ENCODE measurements around the gene ZNF43. TPM values are rescaled to one million over a fixed set of nuclear protein-coding genes. Genes with fewer than 3 reads are reported as not detected.
A peak's percentile ranks its signal among the peaks of the same experiment; 100 is the strongest.
"Not testable (repeated sequence)": the region's sequence is repeated elsewhere in the genome, so short reads cannot be mapped to it uniquely, and the experiment has no call there.

ZNF43 gene
- total RNA-seq, result 10 to 100 TPM in 1 of 4 donors, 1 to 10 TPM in 3; 7.6 to 10.4 (median 8.1) TPM

- H3K36me3 ChIP-seq, result peaks cover 0 to 16% (median 5%) of the 10 kb centered on the region in 4 donors
- H3K27ac ChIP-seq (replicated peaks in 1 of 4), result peak within 1 kb of the TSS; percentile 86 to 93 (median 90)
- peak within 1 kb of the TSS; percentile 68 to 88 (median 74) for H3K4me3 ChIP-seq
- intact Hi-C loops (cut with DNase I), result no loop called here
- WGBS, result under 1% methylated on average over 19 of the region's 29 CpGs
- H3K27me3 ChIP-seq, result no peaks in the 10 kb centered on the region
- peak; percentile 35 for TF ChIP-seq POLR2A (IDR thresholded peaks at IDR 0.05; ENCODE audit: low read depth)
- TF ChIP-seq POLR2AphosphoS5 (IDR thresholded peaks at IDR 0.05), result peak; percentile 86 to 95
- no peak for TF ChIP-seq CTCF (IDR thresholded peaks at IDR 0.05)
- TF ChIP-seq EP300 (IDR thresholded peaks at IDR 0.05), result no peak
- H3K4me1 ChIP-seq, result peaks cover 6 to 17% (median 10%) of the 10 kb centered on the region in 4 donors
- DNase-seq (ENCODE audit: extremely low spot score), result peak; percentile 100
- H3K9me3 ChIP-seq, result peaks cover 0 to 11% (median 0%) of the 10 kb centered on the region in 4 donors
Measured at GRCh38 chr19:21835810-21836444, at the start of gene ZNF43. ZNF43 (minus strand) TSS chr19:21836182; CDS start chr19:21836038, 144 bp downstream.

DNA sequence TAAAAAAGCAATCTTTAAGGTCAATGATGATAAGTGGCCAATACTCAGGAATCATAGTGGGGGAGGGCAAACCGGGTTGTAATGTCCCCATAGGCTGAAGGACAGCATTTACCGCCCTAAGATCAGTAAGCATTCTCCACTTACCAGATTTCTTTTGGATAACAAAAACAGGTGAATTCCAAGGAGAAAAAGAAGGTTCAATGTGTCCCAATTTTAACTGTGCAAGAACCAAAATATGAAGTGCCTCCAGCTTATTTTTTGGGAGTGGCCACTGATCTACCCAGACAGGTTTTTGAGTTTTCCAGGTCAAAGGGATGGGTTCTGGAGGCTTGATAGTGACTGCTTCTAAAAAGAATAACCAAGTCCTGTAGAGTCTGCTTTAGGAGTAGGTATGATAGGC, 49.5 kb upstream of the ZNF43 start:
- WGBS, result 77% methylated on average over 2 of the region's 2 CpGs
- H3K27ac ChIP-seq (replicated peaks in 1 of 4); H3K4me1 ChIP-seq; H3K9me3 ChIP-seq; H3K4me3 ChIP-seq; H3K36me3 ChIP-seq; DNase-seq (ENCODE audit: extremely low spot score); H3K27me3 ChIP-seq; intact Hi-C loops (cut with DNase I): not testable (repeated sequence)

DNA sequence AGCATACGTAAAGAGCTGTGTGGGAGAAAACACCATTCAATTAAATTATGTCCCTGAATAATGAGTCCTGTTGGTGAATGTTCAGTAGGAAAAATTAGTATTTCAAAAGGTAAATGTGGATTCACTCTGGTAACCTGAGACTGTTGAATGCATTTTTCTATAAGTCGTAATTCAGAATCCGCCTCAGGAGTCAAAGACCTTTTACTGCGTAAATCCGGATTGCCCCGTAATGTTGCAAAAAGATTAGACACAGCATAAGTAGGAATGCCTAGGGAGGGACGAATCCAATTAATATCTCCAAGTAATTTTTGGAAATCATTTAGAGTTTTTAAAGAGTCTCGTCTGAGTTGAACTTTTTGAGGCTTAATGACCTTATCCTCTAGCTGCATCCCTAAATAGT, 48.8 kb upstream of the ZNF43 start:
- intact Hi-C loops (cut with DNase I); H3K4me3 ChIP-seq: not testable (repeated sequence)
- 88% methylated on average over 8 of the region's 8 CpGs for WGBS

DNA sequence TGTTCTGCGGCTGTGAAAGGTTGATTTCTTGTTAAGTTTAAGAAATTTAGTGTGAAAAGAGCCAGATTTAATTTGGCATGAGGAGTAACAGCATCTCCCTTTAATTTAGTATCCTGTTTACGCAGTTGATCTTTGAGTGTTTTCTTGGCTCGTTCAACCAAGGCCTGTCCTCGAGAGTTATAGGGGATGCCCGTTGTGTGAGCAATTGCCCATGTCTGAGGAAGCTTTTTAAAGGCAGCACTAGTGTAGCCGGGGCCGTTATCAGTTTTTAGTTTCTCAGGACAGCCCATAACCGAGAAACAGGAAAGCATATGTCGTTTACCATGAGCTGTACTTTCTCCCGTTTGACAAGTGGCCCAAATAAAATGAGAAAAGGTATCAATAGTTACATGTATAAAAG, 47.5 kb upstream of the ZNF43 start:
- H3K4me3 ChIP-seq, result no peak overlapping the region
- WGBS, result 81% methylated on average over 10 of the region's 10 CpGs
- peaks cover 0 to 9% (median 0%) of the 10 kb centered on the region in 4 donors for H3K27me3 ChIP-seq
- no peaks in the 10 kb centered on the region for H3K4me1 ChIP-seq
- intact Hi-C loops (cut with DNase I), result no loop called here
- no peaks in the 10 kb centered on the region for H3K36me3 ChIP-seq
- no peak for DNase-seq (ENCODE audit: extremely low spot score)
- H3K27ac ChIP-seq (replicated peaks in 1 of 4), result no peak overlapping the region
- TF ChIP-seq EP300 (IDR thresholded peaks at IDR 0.05) (no peak), POLR2AphosphoS5 (IDR thresholded peaks at IDR 0.05) (no peak), CTCF (IDR thresholded peaks at IDR 0.05) (no peak), POLR2A (IDR thresholded peaks at IDR 0.05; ENCODE audit: low read depth) (no peak)
- no peaks in the 10 kb centered on the region for H3K9me3 ChIP-seq

More for the DNA sequence above, 48.8 kb upstream of the ZNF43 start:
- H3K9me3 ChIP-seq; DNase-seq (ENCODE audit: extremely low spot score); H3K27me3 ChIP-seq; H3K27ac ChIP-seq (replicated peaks in 1 of 4); H3K4me1 ChIP-seq; H3K36me3 ChIP-seq: not testable (repeated sequence)

- H3K36me3 ChIP-seq; H3K9me3 ChIP-seq; H3K4me3 ChIP-seq; H3K4me1 ChIP-seq; DNase-seq (ENCODE audit: extremely low spot score); intact Hi-C loops (cut with DNase I); H3K27ac ChIP-seq (replicated peaks in 1 of 4); H3K27me3 ChIP-seq: not testable (repeated sequence)
- WGBS, result 45% methylated on average over 8 of the region's 9 CpGs
- peak; percentile 22 to 39 (median 37) for TF ChIP-seq CTCF (IDR thresholded peaks at IDR 0.05)
Measured at GRCh38 chr19:21880761-21881160, 44.8 kb upstream of the ZNF43 start.

DNA sequence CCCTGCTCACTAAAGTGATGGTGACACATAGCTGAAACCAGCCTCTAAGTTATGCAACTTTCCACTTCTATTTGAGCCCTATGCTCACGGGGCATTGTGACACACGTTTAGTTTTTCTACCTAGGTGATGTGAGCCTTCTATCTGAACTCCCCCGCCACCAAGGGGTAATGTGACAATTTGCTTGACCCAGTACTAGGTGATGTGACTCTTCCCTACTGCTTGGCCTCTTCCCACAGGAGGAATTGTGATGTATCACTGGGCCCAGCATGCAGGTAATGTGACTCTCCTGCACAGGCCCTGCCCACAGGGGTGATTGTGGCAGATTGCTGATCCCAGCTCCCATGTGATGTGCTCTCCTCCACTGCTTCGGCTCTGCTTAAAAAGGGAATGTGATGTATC, 42.7 kb upstream of the ZNF43 start:
- Histone ChIP-seq H3K27me3 (no peaks in the 10 kb centered on the region), H3K36me3 (no peaks in the 10 kb centered on the region), H3K4me3 (no peak overlapping the region), H3K4me1 (no peaks in the 10 kb centered on the region), H3K27ac (replicated peaks in 1 of 4) (no peak overlapping the region), H3K9me3 (no peaks in the 10 kb centered on the region)
- intact Hi-C loops (cut with DNase I), result no loop called here
- TF ChIP-seq POLR2AphosphoS5 (IDR thresholded peaks at IDR 0.05), result no peak
- no peak for TF ChIP-seq CTCF (IDR thresholded peaks at IDR 0.05)
- TF ChIP-seq POLR2A (IDR thresholded peaks at IDR 0.05; ENCODE audit: low read depth), result no peak
- TF ChIP-seq EP300 (IDR thresholded peaks at IDR 0.05), result no peak
- 70% methylated on average over 4 of the region's 4 CpGs for WGBS
- no peak for DNase-seq (ENCODE audit: extremely low spot score)
